Caki2 (cell line): ENCODE measurements around the gene CARNS1. TPM values are rescaled to one million over a fixed set of nuclear protein-coding genes. Genes with fewer than 3 reads are reported as not detected.

Experiments
- DNase-seq: peaks from one replicate; pipeline ENCODE4 v3.0.0-alpha.2; 2015; ENCODE audit warnings: low read depth
- in situ Hi-C: cut with HindIII; loops from 2 replicates; pipeline ENCODE4 v1.10.0; 2016; ENCODE audit warnings: low sequenced_read_pairs, low pct_unique_long_range_greater_than_20kb, mixed read lengths
- total RNA-seq: library from RNA; depleted of rRNA; stranded (reverse); fragments of >200 nt; shearing (Covaris generic); gene quantifications from 2 replicates; pipeline ENCODE4 v1.2.3, GENCODE V29; 2014; ENCODE audit warnings: low replicate concordance; rRNA removed

The CARNS1 gene, protein sequence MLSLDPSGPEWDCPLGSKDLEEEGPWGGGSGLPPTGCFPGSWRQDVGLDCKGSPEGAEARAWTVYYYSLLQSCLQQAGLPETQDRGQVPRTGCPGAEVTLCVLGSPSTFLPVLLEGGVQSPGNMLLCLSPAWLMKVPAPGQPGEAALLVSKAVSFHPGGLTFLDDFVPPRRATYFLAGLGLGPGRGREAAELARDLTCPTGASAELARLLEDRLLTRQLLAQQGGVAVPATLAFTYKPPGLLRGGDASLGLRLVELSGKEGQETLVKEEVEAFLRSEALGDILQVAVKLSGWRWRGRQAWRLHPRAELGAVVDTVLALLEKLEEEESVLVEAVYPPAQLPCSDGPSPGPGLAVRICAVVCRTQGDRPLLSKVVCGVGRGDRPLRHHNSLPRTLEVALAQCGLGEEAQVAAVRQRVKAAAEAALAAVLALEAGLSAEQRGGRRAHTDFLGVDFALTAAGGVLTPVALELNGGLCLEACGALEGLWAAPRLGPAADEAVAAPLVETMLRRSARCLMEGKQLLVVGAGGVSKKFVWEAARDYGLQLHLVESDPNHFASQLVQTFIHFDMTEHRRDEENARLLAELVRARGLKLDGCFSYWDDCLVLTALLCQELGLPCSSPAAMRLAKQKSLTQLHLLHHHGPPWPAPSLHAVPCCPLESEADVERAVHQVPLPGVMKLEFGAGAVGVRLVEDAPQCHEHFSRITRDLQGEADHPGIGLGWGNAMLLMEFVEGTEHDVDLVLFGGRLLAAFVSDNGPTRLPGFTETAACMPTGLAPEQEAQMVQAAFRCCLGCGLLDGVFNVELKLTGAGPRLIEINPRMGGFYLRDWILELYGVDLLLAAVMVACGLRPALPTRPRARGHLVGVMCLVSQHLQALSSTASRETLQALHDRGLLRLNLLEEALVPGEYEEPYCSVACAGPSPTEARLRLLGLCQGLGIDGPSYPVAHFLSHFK
- total RNA-seq = 0.03 TPM in 1 of 2 replicates, not detected in the other

DNA sequence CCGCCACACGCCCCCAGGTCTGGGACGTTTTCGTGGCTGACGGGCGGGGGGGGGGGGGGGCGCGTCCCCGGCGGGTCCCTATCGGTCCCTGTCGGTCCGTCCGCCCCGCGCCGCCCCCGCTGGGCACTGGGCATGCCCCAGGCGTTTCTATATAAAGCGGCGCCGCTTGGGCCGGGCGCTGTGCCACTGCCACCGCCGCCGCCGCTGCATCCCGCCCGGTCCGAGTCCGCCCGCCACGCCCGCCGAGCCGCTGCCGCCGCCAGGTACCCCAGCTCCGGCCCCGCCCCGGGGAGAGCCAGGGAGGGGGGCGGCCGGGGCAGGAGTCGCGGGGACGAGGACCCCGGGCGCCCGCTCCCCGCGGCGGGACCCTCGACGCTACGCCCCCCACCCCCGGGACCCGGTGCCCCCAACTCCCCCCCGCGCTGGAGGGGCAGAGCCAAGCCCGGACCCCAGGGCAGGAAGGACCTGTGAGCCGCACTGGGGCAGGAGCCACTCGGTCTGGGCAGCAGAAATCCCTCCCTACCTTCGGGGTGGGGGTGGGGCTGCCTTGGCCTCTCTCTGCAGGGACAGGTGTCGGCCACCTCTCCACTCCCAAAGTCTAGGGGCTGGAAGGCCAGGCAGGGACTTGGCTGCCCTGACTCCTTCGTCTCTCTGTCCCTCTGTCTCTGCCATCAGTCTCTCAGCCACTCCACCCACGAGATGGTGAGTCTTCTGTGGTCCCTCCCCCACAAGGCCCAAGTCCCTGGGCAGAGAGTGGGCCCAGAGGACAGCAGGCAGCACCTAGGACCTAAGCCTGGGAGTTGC, at the start of gene CARNS1:
Gene CARNS1, plus strand, starts transcription at position 178 of the 804 bp plus-strand sequence. Its CDS starts 522 bp downstream, at position 700.
- in situ Hi-C loops = no loop called here

DNA sequence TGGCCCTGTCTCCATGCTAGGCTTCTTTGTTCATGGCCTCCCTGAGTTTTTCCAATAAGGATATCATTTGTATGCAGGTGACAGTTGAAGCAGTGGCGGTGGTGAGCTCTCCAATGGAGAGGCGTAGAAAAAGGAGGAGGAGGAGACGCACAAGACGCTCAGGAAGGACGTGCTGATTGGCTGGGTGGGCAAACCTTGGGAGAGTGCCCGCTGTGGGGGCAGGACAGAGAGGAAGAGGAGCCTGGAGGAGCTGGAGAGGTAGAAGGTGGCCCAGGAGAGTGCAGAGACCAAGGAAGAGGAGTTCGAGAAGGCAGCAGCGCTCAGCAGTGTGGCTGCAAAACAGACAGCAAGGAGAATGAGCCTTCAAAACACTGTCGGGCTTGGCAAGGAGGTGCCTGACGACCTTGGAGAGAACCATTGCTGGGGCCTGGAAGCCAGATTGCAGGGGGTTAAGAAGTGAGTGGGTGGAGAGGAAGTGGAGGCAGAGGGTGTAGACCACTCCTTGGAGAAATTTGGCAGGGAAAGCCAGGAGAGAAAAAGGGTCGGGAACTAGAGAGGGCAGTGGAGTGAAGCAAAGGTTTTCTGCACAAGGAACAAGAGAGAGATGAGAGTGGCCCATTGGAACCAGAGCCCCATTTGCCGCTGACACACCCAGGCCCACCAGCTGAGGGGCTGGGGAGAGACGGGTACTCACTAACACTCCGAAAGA, 49.6 kb upstream of the CARNS1 start:
- in situ Hi-C loops = no loop called here
- DNase-seq = no peak

More for the DNA sequence above, at the start of gene CARNS1:
- no peak for DNase-seq

DNA sequence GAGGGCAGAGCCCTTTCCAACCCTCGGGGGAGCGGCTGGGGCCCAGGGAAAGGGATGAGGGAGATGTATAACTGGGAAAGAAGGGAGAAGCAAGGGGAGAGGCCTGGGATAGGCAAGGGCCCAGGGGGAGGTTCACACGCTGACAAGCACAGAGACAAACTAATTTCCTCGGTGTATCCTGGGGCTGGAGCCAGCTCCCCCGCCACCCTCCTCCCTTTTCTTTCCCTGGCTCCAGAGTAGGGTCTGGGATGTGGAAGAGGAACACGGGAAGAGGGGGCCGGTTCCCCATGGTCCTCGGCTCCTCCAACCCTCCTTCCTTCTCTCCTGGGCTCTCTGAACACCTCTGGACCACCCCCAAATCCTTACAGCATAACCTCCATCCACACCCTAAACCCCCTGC, 48.9 kb upstream of the CARNS1 start:
- DNase-seq = no peak
- in situ Hi-C loops = no loop called here

DNA sequence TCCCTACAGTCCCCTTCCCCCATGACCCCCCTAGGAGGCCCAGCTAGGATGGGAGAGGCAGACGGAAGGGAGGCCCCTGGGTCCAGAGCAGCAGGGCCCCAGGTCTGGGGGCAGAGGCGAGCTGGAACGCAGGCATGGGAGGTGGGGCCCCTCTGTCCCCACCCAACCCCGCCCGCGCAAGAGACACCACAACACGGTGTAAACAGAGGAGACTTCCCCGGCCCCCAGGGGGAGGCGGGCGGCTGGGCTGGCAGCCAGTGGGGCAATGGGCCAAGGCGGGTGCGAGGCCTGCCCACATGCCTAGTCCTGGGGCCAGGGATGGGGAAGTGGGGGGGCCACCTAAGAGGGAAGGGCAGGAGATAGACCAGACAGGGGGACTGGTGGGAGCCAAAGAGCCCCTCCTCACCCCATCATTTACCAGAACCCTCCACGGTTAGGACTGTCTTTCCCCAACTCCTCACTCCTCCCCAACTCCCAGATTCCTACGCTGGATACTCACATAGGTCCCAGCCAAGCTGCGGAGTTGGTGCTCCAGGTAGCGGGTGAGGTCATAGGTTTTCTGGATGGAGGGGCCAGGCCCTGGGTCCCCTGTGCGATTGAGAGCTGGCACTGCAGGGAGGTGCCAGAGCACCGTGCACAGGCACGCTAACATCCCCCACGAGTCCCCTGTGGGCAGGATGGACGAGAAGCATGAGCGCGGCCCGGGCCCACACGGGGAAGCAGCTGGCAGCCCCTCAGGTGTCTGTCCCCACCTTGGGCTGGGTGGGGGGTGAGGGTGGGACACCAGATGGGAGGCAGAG, 48.3 kb upstream of the CARNS1 start:
- in situ Hi-C loops = no loop called here
- DNase-seq = no peak

DNA sequence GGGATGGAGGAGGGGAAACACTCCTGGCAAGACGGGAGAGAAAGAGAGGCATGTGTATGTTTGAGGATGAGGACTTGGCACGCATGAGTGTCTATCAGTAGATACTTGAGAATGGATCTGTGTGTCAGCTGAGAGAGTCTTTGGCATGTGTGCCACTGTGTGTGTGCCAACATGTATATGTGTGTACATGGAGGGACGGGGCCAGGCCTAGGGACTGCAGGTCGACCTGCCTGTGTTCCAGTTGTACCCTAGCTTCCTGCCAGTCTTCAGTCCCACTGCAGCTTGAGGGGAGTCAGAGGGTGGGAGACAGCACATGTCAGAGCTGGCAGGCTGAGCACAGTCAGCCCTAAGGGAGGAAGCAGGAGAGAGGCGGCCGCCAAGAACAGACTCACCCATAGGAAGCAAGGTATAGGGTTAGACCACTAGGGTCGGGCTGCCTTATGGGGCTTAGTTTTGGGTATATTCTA, 47.7 kb upstream of the CARNS1 start:
- no peak for DNase-seq
- in situ Hi-C loops = no loop called here

DNA sequence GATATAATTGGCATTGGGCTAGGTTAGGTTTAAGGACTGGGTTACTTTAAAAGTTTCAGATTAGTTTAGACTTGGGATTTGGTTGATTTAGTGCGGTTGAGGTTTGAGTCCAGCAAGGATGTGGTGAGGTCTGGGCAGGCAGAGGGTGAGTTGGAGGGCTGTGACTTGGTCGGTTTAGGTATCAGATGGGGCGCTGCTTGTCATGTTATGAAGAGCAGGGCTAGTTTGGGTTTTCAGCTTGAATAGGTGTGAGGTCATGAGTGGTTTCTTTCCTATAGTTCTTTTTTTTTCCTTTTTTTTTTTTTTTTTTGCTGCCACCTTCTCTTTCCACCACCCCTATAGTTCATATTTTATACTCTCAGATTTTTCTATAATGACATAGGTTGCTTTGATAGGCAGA, 46.9 kb upstream of the CARNS1 start:
- DNase-seq = no peak
- in situ Hi-C loops = no loop called here

DNA sequence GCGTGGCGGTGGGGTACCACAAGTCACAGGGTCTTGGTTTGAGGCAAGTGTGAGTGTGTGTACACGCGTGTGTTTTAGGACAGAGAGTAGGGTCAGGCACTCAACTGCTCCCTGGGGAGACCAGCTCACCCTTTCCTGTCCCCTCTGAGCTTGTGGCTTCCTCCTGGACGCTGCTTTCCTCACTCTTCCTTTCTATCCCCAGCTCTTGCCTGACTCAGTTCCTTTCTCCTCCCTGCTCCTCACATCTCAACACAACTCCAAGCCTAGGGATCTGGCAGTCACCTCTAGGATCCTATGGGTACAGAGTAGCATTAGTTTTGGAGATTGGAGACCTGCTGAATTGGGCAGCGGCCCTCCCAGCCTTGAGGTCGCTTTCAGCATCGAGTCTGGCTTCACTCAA, 46.2 kb upstream of the CARNS1 start:
- DNase-seq = no peak
- in situ Hi-C loops = no loop called here

DNA sequence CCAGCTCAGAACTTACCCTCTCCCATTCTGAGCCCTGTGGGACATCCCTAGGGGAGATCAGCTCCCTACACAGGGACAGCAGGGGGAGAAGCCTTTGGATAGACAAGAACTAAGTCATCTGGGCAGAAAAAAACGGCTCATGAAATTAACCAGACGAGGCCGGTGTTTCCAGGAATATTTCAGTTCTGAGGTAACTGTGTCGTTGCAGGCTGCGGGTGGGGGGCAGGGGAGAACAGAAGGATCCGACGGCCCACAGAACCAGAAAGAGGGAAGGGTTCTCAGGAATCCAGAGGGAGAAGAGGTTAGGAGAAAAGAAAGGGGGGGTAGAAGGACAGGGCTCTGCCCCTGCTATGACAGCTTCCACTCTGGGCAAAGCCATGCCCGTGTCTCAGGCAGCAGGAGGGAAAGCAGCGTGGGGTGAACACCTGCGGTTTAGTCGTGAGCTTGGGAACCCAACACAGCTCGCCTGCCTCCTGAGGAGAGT, 45.6 kb upstream of the CARNS1 start:
- in situ Hi-C loops = no loop called here
- DNase-seq = no peak

DNA sequence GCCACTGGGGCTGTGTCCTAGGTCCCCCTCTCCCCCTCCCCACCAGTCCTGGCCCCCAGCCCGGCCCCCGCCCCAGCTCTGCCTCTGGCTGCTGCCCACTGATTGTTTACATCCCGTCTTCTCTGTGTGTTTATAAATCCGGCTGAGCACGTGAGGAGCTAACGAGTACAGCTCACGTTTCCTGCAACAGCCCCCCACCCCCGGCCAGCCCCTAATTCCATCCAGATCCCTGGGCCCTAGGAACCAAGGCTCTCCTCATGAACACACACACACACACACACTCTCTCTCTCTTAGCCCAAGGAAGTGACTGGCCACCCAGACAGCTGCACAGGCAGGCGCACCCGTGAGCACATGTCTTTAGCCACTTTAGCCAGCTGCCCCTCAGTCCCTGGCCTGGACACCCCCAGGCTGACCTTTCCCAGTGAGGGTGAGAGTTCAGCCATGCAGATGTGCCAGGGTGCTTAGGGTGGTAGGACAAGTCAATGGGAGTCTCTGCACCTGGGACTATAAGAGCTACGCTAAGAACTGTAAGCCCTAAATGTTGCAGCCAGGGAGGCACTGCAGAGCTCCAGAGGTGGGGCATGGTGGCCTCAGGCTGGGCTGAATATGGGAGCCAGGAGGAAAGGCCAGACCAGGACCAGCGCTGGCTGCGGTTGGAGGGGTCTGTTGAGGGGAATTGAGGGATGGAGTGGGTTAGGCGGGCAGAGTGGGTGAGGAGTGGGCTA, 45.0 kb upstream of the CARNS1 start:
- DNase-seq = no peak
- in situ Hi-C loops = no loop called here

DNA sequence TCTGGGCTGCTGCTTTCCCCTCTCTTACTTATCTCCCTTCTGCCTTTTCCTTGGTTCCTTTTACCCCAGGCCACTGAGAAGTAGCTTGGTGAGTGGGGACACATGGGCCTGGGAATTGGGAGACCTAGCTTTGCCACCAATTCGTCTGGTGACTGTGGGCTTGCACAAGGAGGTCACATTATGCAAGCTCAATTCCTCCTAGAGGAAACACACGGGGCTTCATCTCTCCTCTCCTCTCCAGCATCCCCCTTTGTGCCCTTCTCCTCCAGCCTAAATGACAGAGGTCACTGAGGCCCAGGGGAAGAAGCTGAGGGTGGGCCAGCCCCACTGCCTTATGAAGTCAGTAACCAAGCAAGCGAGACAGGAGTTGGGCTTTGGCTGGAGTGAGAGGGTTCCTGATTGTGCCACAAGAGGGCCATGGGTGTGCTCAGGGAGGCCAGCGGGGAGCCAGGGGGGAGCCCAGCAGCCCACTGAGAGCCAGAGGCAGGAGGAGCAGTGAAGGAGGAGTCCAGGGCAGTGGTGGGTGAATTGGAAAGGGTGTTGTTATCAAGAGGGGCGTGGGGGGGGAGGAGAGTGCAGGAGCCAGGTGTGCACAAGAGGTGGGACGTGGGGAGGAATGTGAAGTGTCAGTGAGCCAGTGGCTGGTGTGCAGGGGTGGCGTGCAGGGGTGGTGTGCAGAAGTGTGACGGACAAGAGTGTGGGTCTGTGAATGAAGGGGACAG, 44.1 kb upstream of the CARNS1 start:
- in situ Hi-C loops = no loop called here
- peak; percentile 71 for DNase-seq

DNA sequence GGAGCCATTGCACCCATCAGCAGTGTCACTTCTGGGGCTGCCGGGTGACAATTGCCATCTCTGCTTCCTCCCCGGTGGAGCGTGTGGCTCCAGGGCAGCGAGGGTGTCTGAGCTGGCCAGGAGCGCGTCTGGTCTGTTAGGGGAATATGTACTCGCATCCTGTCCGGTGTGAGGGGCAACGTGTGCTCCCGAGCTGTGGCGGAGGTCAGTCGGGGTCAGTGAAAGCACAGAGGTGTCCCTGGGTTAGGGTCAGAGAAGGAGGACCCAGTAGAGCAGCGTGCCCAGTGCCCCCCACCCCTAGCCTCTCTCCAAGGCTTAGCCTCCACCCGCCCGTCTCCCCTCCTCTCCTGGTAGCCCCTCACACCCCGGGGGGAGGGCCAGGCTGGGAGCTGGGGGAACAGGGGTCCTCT, 43.6 kb upstream of the CARNS1 start:
- in situ Hi-C loops = no loop called here
- no peak for DNase-seq

DNA sequence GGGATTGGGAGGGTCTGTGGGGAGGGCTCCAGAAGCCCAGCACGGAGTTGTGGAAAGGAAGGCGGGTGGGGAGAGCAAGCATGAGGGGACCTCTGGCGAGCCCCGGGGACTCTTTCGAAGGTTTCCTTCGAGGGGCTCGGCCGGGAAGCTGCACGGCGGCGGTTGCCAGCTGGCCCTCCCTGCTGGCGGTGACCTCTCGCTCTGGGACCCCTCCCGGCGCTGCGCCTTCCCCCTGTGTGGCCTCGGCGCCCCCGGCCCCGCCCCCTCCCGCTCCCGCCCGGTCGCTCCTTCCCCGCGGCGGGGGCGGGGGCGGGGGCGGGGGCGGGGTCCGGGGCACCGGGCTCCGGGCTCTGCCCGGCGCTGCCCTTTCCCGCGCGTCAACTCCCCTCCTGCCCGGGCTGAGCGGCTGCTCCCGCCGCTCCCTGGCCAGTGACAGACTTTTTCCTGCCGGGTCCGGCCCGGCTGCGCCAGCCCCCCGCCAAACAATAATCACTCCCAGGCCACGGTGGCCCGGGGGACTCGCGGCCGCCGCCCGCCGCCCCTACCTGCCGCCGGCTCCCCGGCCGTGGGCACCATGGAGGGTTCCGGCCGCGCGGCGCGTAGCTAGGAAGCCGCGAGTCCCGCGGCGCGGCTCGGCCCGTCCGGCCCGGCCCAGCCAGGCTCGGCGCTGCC, 43.0 kb upstream of the CARNS1 start:
- DNase-seq = no peak
- in situ Hi-C loops = no loop called here

DNA sequence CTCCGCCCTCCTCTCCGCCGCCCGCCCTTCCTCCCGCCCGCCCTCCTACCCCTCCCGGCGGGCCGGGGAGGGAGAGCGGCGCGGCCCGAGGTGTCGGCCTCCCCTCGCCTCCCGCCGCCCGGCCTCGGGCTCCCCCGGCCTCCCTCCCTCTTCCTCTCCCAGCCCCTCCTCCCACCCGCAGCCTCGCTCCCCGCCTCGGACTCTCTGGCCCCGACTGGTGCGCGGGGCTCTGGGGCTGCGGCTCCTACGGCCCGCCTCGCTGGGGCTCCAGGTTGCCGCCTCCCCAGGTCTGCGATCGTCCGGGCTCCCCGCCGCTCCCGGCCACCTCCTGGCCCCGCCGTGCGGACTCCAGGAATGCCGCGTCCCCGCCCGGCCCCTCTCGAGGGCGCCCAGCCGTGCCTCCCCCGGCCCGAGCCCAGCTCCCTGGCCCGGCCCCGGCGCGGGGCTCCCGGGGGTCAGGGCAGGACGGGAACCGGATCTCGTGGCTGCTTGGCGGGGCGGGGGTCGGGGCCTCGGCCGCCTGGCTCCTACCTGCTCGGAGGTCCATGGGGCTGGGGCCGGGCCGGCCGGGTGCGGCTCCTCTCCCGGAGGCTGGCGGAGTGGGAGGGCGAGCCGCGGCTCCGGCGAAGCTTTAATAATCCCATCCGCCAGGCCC, 42.4 kb upstream of the CARNS1 start, which contains the start of gene CLCF1:
Gene CLCF1, minus strand, starts transcription at position 606 of the 655 bp plus-strand sequence. Its CDS starts 59 bp downstream, at position 547.
- DNase-seq = peak; percentile 40
- in situ Hi-C loops = no loop called here
